ENCODE measurements around the gene VMP1. TPM values are rescaled to one million over a fixed set of nuclear protein-coding genes. Genes with fewer than 3 reads are reported as not detected.
"Not testable (repeated sequence)": the region's sequence is repeated elsewhere in the genome, so short reads cannot be mapped to it uniquely, and the experiment has no call there.

The VMP1 gene
- total RNA-seq, 6 experiments from 2014 or later: 121 to 155 (median 149) TPM

- H3K27me3 Mint-ChIP-seq (ENCODE audit: insufficient read depth): peaks cover 2% of the 10 kb centered on the region; the same call in 1 of the 2 replicates
- H3K27ac Mint-ChIP-seq: peak overlapping the region; percentile 93
- H3K9me3 Mint-ChIP-seq: no peaks in the 10 kb centered on the region
- no peak for TF ChIP-seq CTCF (IDR thresholded peaks at IDR 0.05)
- peak overlapping the region; percentile 22; the same call in 1 of the 2 replicates for H3K4me3 Mint-ChIP-seq
- H3K4me1 Mint-ChIP-seq (ENCODE audit: low read depth): peaks cover 49% of the 10 kb centered on the region
- peaks cover 5% of the 10 kb centered on the region for H3K36me3 Mint-ChIP-seq (ENCODE audit: low read depth)
- no peak for DNase-seq
Measured at GRCh38 chr17:59785091-59785799, 77.8 kb downstream of the VMP1 start.

GRCh38 chr17:59786213-59786535 lies 78.7 kb downstream of the VMP1 start:
- no peak for DNase-seq
- peak overlapping the region; percentile 93 for H3K27ac Mint-ChIP-seq
- H3K36me3 Mint-ChIP-seq (ENCODE audit: low read depth): peaks cover 5% of the 10 kb centered on the region
- peak; percentile 13; the same call in 1 of the 2 replicates for TF ChIP-seq CTCF (IDR thresholded peaks at IDR 0.05)
- peaks cover 49% of the 10 kb centered on the region for H3K4me1 Mint-ChIP-seq (ENCODE audit: low read depth)
- H3K4me3 Mint-ChIP-seq: peak overlapping the region; percentile 85
- no peaks in the 10 kb centered on the region for H3K9me3 Mint-ChIP-seq
- peaks cover 2% of the 10 kb centered on the region; the same call in 1 of the 2 replicates for H3K27me3 Mint-ChIP-seq (ENCODE audit: insufficient read depth)

- peaks cover 6% of the 10 kb centered on the region for H3K36me3 Mint-ChIP-seq (ENCODE audit: low read depth)
- TF ChIP-seq CTCF (IDR thresholded peaks at IDR 0.05): no peak
- H3K9me3 Mint-ChIP-seq: no peaks in the 10 kb centered on the region
- H3K4me1 Mint-ChIP-seq (ENCODE audit: low read depth): peaks cover 52% of the 10 kb centered on the region
- H3K27me3 Mint-ChIP-seq (ENCODE audit: insufficient read depth): peaks cover 2% of the 10 kb centered on the region; the same call in 1 of the 2 replicates
- DNase-seq: peak; percentile 99
- H3K27ac Mint-ChIP-seq: peak overlapping the region; percentile 93
- peak overlapping the region; percentile 85 for H3K4me3 Mint-ChIP-seq
Measured at GRCh38 chr17:59786536-59787319, 79.3 kb downstream of the VMP1 start.

DNA sequence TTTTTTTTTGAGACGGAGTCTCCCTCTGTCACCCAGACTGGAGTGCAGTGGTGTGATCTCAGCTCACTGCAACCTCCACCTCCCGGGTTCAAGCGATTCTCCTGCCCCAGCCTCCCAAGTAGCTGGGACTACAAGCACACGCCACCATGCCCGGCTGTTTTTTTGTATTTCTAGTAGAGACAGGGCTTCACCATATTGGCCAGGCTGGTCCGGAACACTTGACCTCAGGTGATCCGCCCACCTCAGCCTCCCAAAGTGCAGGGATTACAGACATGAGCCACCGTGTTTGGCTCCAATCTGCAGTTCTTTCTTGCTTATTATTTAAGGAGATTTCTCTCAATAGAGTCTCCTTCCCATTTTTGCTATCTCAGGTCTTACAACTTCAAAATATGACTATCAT lies 82.4 kb downstream of the VMP1 start:
- not testable (repeated sequence) for H3K27me3 Mint-ChIP-seq (ENCODE audit: insufficient read depth); H3K9me3 Mint-ChIP-seq; H3K4me3 Mint-ChIP-seq; DNase-seq; H3K36me3 Mint-ChIP-seq (ENCODE audit: low read depth)
- Mint-ChIP-seq H3K4me1 (ENCODE audit: low read depth) (peaks cover 34% of the 10 kb centered on the region), H3K27ac (0 out of 2 replicates have a peak overlapping the region, but pooled peaks have one; percentile 9)

DNA sequence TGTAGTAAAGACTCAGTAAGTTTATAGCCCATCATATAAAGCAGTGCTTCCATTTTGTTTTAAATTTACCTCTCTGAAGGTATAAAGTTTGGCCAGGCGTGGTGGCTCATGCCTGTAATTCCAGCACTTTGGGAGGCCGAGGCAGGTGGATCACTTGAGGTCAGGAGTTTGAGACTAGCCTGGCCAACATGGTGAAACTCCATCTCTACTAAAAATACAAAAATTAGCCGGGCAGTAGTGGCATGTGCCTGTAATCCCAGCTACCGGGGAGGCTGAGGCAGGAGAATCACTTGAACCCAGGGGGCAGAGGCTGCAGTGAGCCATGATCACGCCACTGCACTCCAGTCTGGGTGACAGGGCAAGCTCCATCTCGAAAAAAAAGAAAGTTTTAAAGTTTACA lies 83.0 kb downstream of the VMP1 start:
- Mint-ChIP-seq H3K4me1 (ENCODE audit: low read depth) (peaks cover 28% of the 10 kb centered on the region), H3K27ac (0 out of 2 replicates have a peak overlapping the region, but pooled peaks have one; percentile 9)
- not testable (repeated sequence) for H3K27me3 Mint-ChIP-seq (ENCODE audit: insufficient read depth); H3K9me3 Mint-ChIP-seq; DNase-seq; H3K36me3 Mint-ChIP-seq (ENCODE audit: low read depth); H3K4me3 Mint-ChIP-seq

- TF ChIP-seq CTCF (IDR thresholded peaks at IDR 0.05): no peak
- Mint-ChIP-seq H3K4me1 (ENCODE audit: low read depth) (peaks cover 28% of the 10 kb centered on the region), H3K4me3 (no peak overlapping the region), H3K36me3 (ENCODE audit: low read depth) (peaks cover 8% of the 10 kb centered on the region; the same call in 1 of the 2 replicates), H3K27ac (no peak overlapping the region), H3K9me3 (no peaks in the 10 kb centered on the region), H3K27me3 (ENCODE audit: insufficient read depth) (peaks cover 2% of the 10 kb centered on the region; the same call in 1 of the 2 replicates)
- DNase-seq: no peak
Measured at GRCh38 chr17:59790910-59791309, 83.5 kb downstream of the VMP1 start.

Data from HFFc6 (cell line).